Measurements from ENCODE around the gene SLC22A23.

The SLC22A23 gene

GRCh38 chr6:3405182-3405518 is 51.7 kb downstream of the SLC22A23 start:
- no peaks in the 10 kb centered on the region for H3K9me3 ChIP-seq
- intact Hi-C loops (cut with DNase I; ENCODE audit: low total_unique reads) = no loop called here
- DNase-seq = no peak
- no peak overlapping the region for H3K4me3 ChIP-seq
- no peaks in the 10 kb centered on the region for H3K36me3 ChIP-seq
- TF ChIP-seq, protein P1, sequence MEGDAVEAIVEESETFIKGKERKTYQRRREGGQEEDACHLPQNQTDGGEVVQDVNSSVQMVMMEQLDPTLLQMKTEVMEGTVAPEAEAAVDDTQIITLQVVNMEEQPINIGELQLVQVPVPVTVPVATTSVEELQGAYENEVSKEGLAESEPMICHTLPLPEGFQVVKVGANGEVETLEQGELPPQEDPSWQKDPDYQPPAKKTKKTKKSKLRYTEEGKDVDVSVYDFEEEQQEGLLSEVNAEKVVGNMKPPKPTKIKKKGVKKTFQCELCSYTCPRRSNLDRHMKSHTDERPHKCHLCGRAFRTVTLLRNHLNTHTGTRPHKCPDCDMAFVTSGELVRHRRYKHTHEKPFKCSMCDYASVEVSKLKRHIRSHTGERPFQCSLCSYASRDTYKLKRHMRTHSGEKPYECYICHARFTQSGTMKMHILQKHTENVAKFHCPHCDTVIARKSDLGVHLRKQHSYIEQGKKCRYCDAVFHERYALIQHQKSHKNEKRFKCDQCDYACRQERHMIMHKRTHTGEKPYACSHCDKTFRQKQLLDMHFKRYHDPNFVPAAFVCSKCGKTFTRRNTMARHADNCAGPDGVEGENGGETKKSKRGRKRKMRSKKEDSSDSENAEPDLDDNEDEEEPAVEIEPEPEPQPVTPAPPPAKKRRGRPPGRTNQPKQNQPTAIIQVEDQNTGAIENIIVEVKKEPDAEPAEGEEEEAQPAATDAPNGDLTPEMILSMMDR (IDR thresholded peaks at IDR 0.05) = no peak
- no peaks in the 10 kb centered on the region for H3K27me3 ChIP-seq
- no peak overlapping the region for H3K27ac ChIP-seq
- peaks cover 0 to 8% (median 0%) of the 10 kb centered on the region in 4 donors for H3K4me1 ChIP-seq

DNA sequence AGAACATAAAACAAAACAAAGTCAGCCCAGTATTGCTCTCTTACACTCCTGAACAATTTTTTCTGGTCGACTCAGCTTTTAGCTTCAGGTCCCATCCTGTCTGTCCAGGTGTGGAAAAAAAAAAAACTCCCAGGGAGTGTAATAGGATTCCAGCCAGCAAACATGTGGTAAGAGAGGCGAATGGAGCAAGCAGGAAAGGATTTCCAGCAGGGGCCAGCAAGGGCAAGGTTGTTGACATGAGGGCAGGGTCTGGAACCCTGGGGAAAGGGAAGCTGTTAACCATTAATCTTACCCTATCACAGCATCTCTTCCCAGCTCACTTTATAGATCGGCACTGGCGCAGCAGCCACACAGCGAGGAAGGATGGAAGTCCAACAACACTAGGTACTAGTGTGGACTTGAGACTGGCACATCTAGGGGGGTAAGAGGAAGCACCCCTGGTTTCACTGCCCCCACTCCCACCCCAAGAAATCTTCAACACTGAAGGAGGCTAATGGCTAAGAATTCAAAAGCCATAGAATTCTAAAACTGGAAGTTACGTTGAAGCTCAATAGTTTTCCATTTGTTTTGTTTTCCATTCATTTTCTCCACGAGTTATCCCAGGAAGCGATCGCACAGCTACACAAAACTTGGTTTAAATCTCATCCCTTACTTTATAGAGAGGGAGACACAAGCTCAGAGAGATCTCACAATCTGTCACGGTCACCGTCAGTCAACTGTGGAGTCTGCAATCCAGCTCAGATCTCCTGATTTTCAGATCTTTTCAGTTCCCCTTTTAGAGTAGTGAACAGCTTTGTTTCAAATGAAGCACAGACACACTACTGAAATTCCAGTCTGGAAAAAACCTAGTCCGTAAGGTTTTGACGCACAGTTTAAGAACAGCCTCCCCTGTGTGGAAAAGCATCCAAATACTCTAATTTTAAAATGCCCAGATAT is 53.3 kb downstream of the SLC22A23 start:
- Histone ChIP-seq H3K36me3 (no peaks in the 10 kb centered on the region), H3K4me1 (peaks cover 0 to 8% (median 0%) of the 10 kb centered on the region in 4 donors), H3K4me3 (no peak overlapping the region), H3K27ac (no peak overlapping the region), H3K9me3 (no peaks in the 10 kb centered on the region), H3K27me3 (no peaks in the 10 kb centered on the region)
- no peak for DNase-seq
- intact Hi-C loops (cut with DNase I; ENCODE audit: low total_unique reads) = no loop called here
- TF ChIP-seq, protein P1 (IDR thresholded peaks at IDR 0.05) = no peak

DNA sequence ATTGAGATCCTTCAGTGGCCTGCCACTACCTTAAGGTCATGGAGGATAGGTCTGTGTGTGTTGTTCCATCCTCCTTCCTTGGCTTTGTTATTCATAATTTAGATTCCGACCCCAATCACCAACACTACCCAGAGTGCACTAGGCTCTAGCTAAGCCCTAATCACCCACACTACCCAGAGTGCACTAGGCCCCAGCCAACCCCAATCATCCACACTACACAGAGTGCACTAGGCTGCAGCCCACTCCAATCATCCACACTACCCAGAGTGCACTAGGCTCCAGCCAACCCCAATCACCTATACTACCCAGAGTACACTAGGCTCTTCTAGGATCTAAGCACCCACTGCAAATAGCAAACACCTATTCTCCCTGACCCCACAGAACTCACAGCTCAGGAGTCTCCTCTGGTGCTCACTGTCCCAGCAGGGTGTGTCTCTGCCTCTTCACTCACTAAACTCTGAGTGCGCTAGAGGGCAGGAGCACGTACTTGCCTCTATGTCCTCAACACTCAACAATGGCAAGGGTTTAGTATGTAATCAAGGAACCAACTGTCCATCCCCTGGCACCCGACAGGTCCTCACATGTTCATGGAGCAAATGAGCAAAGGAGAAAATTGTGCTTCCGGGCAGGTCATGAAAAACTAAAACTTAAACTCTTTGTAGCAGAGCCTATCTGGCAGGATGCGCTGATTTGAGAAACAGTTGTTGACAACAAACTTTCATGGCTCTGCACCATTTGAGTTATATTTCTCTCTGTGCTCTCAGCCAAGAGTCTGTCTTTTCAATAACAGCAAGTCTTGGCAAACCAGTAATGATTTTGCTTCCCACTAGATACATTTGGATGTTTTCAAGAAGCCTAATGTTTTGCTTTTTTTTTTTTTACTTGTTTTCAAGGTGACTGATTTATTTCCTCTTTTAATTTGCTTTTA is 54.3 kb downstream of the SLC22A23 start:
- no peak overlapping the region for H3K27ac ChIP-seq
- H3K4me1 ChIP-seq = peaks cover 0 to 8% (median 0%) of the 10 kb centered on the region in 4 donors
- H3K36me3 ChIP-seq = no peaks in the 10 kb centered on the region
- intact Hi-C loops (cut with DNase I; ENCODE audit: low total_unique reads) = no loop called here
- no peaks in the 10 kb centered on the region for H3K27me3 ChIP-seq
- DNase-seq = no peak
- H3K4me3 ChIP-seq = no peak overlapping the region
- no peaks in the 10 kb centered on the region for H3K9me3 ChIP-seq
- TF ChIP-seq, protein P1 (IDR thresholded peaks at IDR 0.05) = no peak

- DNase-seq = no peak
- Histone ChIP-seq H3K9me3 (no peaks in the 10 kb centered on the region), H3K27ac (no peak overlapping the region), H3K4me3 (no peak overlapping the region), H3K27me3 (no peaks in the 10 kb centered on the region), H3K4me1 (peaks cover 0 to 8% (median 0%) of the 10 kb centered on the region in 4 donors), H3K36me3 (no peaks in the 10 kb centered on the region)
- TF ChIP-seq, protein P1 (IDR thresholded peaks at IDR 0.05) = no peak
- intact Hi-C loops (cut with DNase I; ENCODE audit: low total_unique reads) = no loop called here
Observed at GRCh38 chr6:3400162-3400561, 56.7 kb downstream of the SLC22A23 start.

DNA sequence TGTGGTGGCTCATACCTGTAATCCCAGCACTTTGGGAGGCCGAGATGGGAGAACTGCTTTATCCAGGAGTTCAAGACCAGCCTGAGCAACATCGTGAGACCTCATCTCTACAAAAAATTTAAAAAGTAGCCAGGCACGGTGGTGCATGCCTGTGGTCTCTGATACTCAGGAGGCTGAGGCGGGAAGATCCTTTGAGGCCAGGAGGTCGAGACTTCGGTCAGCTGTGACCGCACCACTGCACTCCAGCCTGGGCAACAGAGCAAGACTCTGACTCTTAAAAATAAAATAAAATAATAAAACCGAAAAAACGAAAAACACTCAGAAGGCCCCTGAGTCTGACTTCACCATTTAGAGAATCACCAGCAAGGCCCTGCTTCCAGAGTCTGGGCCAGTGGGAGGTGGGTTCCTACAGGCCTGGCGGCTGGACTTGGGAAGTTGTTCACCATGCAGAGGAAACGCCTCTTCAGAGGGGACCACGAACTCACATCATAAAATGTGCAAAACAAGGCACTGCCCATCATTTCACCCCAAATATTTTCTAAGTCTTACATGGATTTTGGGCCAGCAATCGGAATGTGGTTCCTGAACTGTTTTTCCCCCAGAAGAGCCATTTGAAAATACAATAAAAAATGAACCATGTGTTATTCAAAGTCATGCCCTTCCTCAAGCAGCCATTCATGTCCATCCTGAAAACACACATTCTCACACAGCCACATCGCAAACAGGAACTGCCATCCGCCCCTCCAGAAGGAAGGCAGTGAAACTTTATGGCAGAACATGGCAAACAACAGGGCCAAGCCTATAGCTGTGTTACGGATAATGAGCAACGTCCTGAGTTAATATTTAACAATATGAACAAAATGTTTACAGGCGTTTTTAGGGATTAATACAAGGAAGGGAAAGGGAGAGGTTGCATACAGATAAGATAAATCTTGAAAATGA is 57.8 kb downstream of the SLC22A23 start:
- intact Hi-C loops (cut with DNase I; ENCODE audit: low total_unique reads) = no loop called here
- H3K9me3 ChIP-seq = no peaks in the 10 kb centered on the region
- H3K27me3 ChIP-seq = no peaks in the 10 kb centered on the region
- H3K36me3 ChIP-seq = no peaks in the 10 kb centered on the region
- no peak overlapping the region for H3K4me3 ChIP-seq
- no peak for DNase-seq
- TF ChIP-seq, protein P1 (IDR thresholded peaks at IDR 0.05) = no peak
- peaks cover 0 to 8% (median 0%) of the 10 kb centered on the region in 4 donors for H3K4me1 ChIP-seq
- H3K27ac ChIP-seq = no peak overlapping the region

Data from tibial artery (tissue), 4 donors.